ENCODE results near the gene OR51F2.

DNA sequence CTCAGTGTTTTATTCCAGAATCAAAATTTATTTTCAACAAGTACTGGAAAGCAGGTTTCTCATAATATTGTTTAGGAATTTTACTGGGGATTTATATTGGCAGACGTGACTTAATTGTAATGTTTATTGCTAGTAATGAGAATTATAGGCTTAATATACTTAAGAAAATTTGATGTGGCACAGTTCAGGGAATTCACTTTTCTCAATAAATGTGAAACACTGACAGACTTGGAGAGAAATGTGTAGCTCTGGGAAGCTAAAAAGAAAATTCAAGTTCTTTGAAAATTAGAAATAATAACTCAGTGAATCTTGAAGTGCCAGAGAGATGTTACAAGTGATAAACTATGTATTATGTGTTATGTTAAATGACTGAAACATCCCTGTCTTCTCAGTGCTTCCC is at the start of gene OR51F2:
- TF ChIP-seq EZH2phosphoT487 (IDR thresholded peaks at IDR 0.05; ENCODE audit: borderline replicate concordance, low read depth, low read length) (no peak), CTCF (conservative IDR thresholded peaks at IDR 0.05; ENCODE audit: low read length) (no peak)

Measured in OCI-LY7 (cell line).